GM12878 (cell line): ENCODE measurements around the gene THRB. TPM values are rescaled to one million over a fixed set of nuclear protein-coding genes. Genes with fewer than 3 reads are reported as not detected.

Source experiments
- ATAC-seq: fragments of 200-7000 bp; cut with Tn5 transposase; 3 replicates; pipeline ENCODE4 v1.9.1; 2020; ENCODE audit warnings: mild to moderate bottlenecking, moderate library complexity
- BruUV-seq: library from RNA; stranded (reverse); fragments of 400-500 nt; replicated peaks from 2 replicates; lab custom pipeline; 2021; lab: Mats Ljungman, UMichigan
- CTCF ChIA-PET: fragments of 300-600 bp; sonication (Branson Sonifier 250); formaldehyde crosslinking; extraction: SDS; loops from one replicate; lab custom pipeline; 2021; ENCODE audit warnings: inconsistent platforms; lab: Yijun Ruan, JAX
- POLR2A ChIA-PET: fragments of 350-600 bp; formaldehyde crosslinking; extraction: SDS; loops from one replicate; lab custom pipeline; 2021; ENCODE audit warnings: inconsistent platforms; lab: Charles Lee
- RAD21 ChIA-PET: fragments of 300-600 bp; sonication (Branson Sonifier 250); formaldehyde crosslinking; loops from one replicate; lab custom pipeline; 2023; ENCODE audit warnings: antibody characterized with exemption; ENCODE audit not compliant: unreplicated experiment; lab: Charles Lee
- SMC1A ChIA-PET: fragments of 300-600 bp; sonication (Branson Sonifier 250); formaldehyde crosslinking; loops from one replicate; lab custom pipeline; 2023; ENCODE audit not compliant: unreplicated experiment, uncharacterized antibody; lab: Charles Lee
- DNase-seq: peaks from one replicate; pipeline ENCODE4 v3.0.0-alpha.2; 2011; ENCODE audit warnings: low read depth, low spot score
- FAIRE-seq: peaks from 3 replicates; lab custom pipeline; 2011; peaks lifted over from hg19 to GRCh38; lab: Jason Lieb, UNC
- H2AFZ ChIP-seq: 2 replicates; pipeline ENCODE4 v1.6.0; 2011; ENCODE audit warnings: low read depth, low read length, control low read depth; ENCODE audit not compliant: control insufficient read depth
- H3K27ac ChIP-seq: 2 replicates; pipeline ENCODE4 v1.5.1; 2011; ENCODE audit warnings: control low read depth; ENCODE audit not compliant: control insufficient read depth, insufficient read depth
- H3K27me3 ChIP-seq, 2 experiments: replicated peaks in 1 of 2; 2 replicates each; pipeline versions ENCODE4 v1.6.0 to v1.6.1; 2011; ENCODE audit warnings: low read length in 1 of 2; ENCODE audit not compliant: control insufficient read depth in 2 of 2, insufficient read depth in 2 of 2
- H3K36me3 ChIP-seq, 2 experiments: 2 replicates each; pipeline ENCODE4 v1.5.1; 2011; ENCODE audit warnings: low read length in 1 of 2; ENCODE audit not compliant: control insufficient read depth in 2 of 2, insufficient read depth in 2 of 2
- H3K4me1 ChIP-seq: 2 replicates; pipeline ENCODE4 v1.6.1; 2011; ENCODE audit warnings: mild to moderate bottlenecking, low read length, moderate library complexity, mixed read lengths; ENCODE audit not compliant: control insufficient read depth, insufficient read depth
- H3K4me2 ChIP-seq: 2 replicates; pipeline ENCODE4 v1.6.0; 2011; ENCODE audit warnings: control low read depth; ENCODE audit not compliant: control insufficient read depth, insufficient read depth
- H3K4me3 ChIP-seq: fragments of 200-600 bp; sonication (generic); 2 replicates; pipeline ENCODE4 v1.5.1; 2016
- H3K79me2 ChIP-seq: 2 replicates; pipeline ENCODE4 v1.6.0; 2011; ENCODE audit warnings: low read length; ENCODE audit not compliant: control insufficient read depth, insufficient read depth
- H3K9ac ChIP-seq: 2 replicates; pipeline ENCODE4 v1.8.0; 2011; ENCODE audit warnings: low read length, control low read depth, mixed read lengths; ENCODE audit not compliant: control insufficient read depth, insufficient read depth
- H3K9me3 ChIP-seq: replicated peaks from 3 replicates; pipeline ENCODE4 v1.5.1; 2011; ENCODE audit warnings: mild to moderate bottlenecking, low read length; ENCODE audit not compliant: control insufficient read depth, insufficient read depth
- H4K20me1 ChIP-seq: 2 replicates; pipeline ENCODE4 v1.6.0; 2011; ENCODE audit not compliant: control insufficient read depth, insufficient read depth
- CREM ChIP-seq: IDR thresholded peaks from 2 replicates; pipeline ENCODE4 v1.6.1; 2014; ENCODE audit warnings: antibody characterized with exemption, low read depth
- CUX1 ChIP-seq: IDR thresholded peaks from 2 replicates; pipeline ENCODE4 v1.6.1; 2012; ENCODE audit warnings: improper control_type of control experiment, low read depth, low read length; ENCODE audit not compliant: insufficient replicate concordance
- FOXK2 ChIP-seq: fragments of 450-650 bp; IDR thresholded peaks from 2 replicates; pipeline ENCODE4 v1.6.1; 2017; ENCODE audit warnings: mild to moderate bottlenecking, moderate library complexity
- SKIL ChIP-seq: fragments of 450-650 bp; IDR thresholded peaks from 2 replicates; pipeline ENCODE4 v1.6.1; 2017; ENCODE audit warnings: mild to moderate bottlenecking, low read depth, inconsistent platforms; ENCODE audit not compliant: poor library complexity, severe bottlenecking
- SP1 ChIP-seq: IDR thresholded peaks from one replicate; pipeline ENCODE4 v1.6.1; 2011; ENCODE audit warnings: low read depth, low read length
- WGBS: methylation state at CpG from one replicate; pipeline ENCODE4 v1.1.6; 2016; ENCODE audit warnings: low lambda C conversion rate; ENCODE audit not compliant: insufficient replicate concordance, insufficient coverage; ENCODE audit errors: missing lambda C conversion rate; 5-methylcytosine and 5-hydroxymethylcytosine counted together
- in situ Hi-C: fragments of 300-500 bp; cut with MboI; formaldehyde crosslinking; loops from 9 replicates; pipeline ENCODE4 v1.14.3; 2018; ENCODE audit warnings: mixed read lengths
- intact Hi-C: fragments of 100-400 bp; cut with micrococcal nuclease; formaldehyde crosslinking; loops from one replicate; pipeline ENCODE4 v1.14.2; 2022; ENCODE audit not compliant: unreplicated experiment
- polyA plus RNA-seq, 11 experiments: library from polyadenylated mRNA; depleted of rRNA in 4 of 11; unstranded in 6 of 11; stranded (reverse) in 5 of 11; fragments of >200 nt; fragmentation: Nextera tagmentation in 4 of 11; fragmentation: Illumina TruSeq in 1 of 11; extraction: Ambion mirVana in 4 of 11; extraction: Trizol in 1 of 11; gene quantifications; 1 replicate in 1 of 11; 2 replicates in 10 of 11; pipeline versions ENCODE4 v1.2.1 to v1.2.3, GENCODE V29; 2011 to 2016; ENCODE audit warnings: inconsistent platforms in 2 of 11, missing spikeins in 2 of 11, low read depth in 1 of 11
- total RNA-seq, 4 experiments: library from RNA; depleted of rRNA in 3 of 4; stranded (reverse); fragments of >200 nt in 3 of 4; fragmentation: Illumina TruSeq in 1 of 4; extraction: Trizol in 1 of 4; gene quantifications; 2 replicates each; pipeline versions ENCODE4 v1.2.1 to v1.2.3, GENCODE V29; 2013 to 2021

The THRB gene
- total and polyA plus RNA-seq, 10 of the 15 experiments (the other 5 are each of a cell fraction or from before 2014, with no cell fraction given) = 0.05 TPM; not detected in 9

GRCh38 chr3:24072193-24072592, 422.5 kb downstream of the THRB start:
- no peak for ATAC-seq
- H3K4me1 ChIP-seq = no peaks in the 10 kb centered on the region
- SMC1A ChIA-PET = no interaction called here
- TF ChIP-seq CUX1 (no peak), SP1 (no peak), CREM (no peak), FOXK2 (no peak), SKIL (no peak)
- H3K27me3 ChIP-seq = no peaks in the 10 kb centered on the region
- no peak overlapping the region for H2AFZ ChIP-seq
- H3K36me3 ChIP-seq = no peaks in the 10 kb centered on the region
- RAD21 ChIA-PET = no interaction called here
- intact Hi-C loops = no loop called here
- H3K9ac ChIP-seq = no peak overlapping the region
- DNase-seq = no peak
- in situ Hi-C loops = no loop called here
- no peaks in the 10 kb centered on the region for H3K79me2 ChIP-seq
- H3K9me3 ChIP-seq = no peaks in the 10 kb centered on the region
- H3K4me2 ChIP-seq = no peak overlapping the region
- H3K4me3 ChIP-seq = no peak overlapping the region
- BruUV-seq = no TSS peak
- H4K20me1 ChIP-seq = no peaks in the 10 kb centered on the region
- H3K27ac ChIP-seq = no peak overlapping the region
- FAIRE-seq = no peak
- POLR2A ChIA-PET = no interaction called here
- CTCF ChIA-PET = no interaction called here
- WGBS = 26% methylated on average over 4 of the region's 4 CpGs
